NOMO-1 treated with dmso at 0.1 percent for 144 hours (cell line): Measurements from ENCODE around the gene HOXC9.

Experiments used
- DNase-seq: peaks from one replicate; lab custom pipeline; 2025; ENCODE audit not compliant: unreplicated experiment; lab: John Stamatoyannopoulos, UW

The HOXC9 gene

GRCh38 chr12:54012631-54013409 is 12.9 kb downstream of the HOXC9 start:
- no peak for DNase-seq

- DNase-seq = no peak
These were observed 14.5 kb downstream of the HOXC9 start for GRCh38 chr12:54014377-54015017.

DNA sequence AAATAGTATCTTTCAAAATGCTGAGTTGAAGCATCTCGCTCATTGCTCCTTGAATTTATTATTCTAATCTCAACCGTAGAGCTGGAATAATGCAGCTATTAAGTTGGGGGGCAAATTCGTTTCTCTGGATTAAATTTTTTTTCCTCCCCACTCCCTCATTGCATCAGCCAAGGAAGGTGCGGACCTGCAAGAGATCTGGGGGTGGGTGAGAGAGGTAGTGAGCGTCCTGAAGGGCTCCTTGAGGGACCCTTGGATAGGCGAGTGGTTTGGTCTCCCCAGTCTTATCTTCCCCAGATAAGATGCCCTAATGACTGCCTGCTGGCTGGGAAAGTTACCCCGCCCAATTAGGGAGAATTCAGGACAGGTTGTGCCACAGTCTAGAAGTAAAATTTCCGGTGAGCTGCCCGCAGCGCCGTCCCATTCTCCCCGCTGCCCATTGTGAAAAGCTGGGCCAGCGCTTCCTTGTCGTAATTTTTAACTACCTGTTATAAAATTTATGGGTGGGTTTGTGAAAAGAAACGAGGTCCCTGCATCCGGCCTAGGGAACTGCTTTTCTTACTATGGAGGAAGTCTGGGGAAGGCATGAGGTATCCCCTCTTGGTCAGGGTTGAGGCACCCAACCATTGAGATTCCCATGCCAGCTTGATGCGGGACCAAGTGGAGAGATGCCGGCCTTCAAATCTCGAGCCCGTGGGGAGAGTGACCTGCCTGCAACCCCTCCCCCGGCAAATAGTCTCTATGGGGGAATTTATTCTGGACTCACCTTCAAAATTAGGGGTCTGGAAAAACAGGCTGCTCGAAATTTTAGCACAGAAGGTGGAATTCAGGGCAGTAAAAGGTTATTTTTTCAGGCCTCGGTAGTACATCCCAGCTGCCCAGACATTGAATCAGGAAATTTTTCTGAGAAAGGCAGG is 15.3 kb downstream of the HOXC9 start:
- DNase-seq = no peak

- DNase-seq = no peak
These were observed 16.1 kb downstream of the HOXC9 start for GRCh38 chr12:54016051-54016450.

DNA sequence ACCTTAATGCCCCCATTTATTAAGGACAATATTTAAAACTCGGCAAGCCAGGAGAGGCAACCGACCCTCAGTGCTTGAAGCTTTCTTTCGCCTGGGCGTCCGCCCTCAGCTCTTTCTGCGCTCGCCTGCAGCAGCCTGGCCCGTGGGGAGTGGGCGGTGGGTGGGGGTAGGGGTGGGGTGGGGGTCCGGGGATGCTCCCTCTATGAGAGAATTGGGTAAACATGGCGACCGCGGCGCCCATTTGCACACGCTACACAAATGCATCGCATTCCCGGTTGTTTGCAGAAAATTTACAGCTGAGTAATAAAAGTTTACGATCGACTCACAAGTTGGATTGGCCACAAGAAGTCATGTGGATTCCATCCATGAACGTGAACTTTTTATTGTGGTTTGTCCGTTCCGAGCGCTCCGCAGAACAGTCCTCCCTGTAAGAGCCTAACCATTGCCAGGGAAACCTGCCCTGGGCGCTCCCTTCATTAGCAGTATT is 16.6 kb downstream of the HOXC9 start:
- DNase-seq = no peak

DNA sequence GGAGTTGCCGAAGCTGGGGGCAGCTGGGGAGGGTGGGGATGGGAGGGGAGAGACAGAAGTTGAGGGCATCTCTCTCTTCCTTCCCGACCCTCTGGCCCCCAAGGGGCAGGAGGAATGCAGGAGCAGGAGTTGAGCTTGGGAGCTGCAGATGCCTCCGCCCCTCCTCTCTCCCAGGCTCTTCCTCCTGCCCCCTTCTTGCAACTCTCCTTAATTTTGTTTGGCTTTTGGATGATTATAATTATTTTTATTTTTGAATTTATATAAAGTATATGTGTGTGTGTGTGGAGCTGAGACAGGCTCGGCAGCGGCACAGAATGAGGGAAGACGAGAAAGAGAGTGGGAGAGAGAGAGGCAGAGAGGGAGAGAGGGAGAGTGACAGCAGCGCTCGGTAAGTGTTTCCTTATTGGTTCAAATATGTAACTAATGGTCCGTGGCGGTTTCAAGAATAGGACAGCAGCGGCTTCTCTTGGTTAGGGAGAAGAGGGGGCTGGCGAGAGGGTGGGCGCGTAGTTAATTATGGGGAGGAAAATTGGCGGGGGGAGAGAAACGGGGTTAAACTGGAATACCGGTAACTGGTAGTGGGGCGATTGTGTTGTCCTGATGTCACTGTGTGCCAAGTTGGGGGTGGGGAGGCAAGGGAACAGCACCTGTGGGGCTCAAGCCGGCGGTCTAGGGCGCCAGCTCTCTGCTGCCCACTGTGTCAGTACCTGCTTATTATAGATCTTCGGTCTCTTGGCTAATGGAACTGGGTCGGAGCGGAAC is 17.2 kb downstream of the HOXC9 start:
- DNase-seq = no peak

DNA sequence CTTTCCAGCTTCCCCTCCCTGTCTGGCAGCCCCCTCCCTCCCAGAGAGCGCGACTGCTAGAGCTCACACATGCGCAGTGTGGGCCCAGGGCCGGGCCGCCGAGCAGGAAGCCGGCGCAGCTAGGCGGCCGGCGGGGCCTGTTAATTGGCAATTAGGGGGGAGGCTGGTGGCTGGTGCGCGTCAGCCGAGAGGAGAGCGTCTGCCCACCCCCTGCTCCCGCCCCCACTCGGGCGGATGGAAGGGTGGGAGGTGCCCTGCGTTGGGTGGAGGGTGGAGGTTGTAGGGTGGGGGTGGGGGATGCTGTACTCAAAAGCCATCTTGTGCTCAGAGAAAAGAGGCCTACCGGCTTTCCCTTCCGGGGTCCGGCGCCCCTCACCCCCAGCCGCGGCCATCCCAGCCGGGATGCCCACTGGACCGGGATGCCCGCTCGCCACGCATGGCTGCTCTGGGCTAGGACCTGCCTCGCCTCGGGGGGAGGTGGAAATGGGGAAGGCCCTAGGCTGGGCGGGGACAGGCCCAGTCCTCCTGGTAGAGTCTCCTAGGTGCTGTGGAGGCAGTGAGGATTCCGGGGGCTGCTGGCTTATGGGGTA is 18.0 kb downstream of the HOXC9 start:
- peak; percentile 76 for DNase-seq

GRCh38 chr12:54018468-54018984 is 18.6 kb downstream of the HOXC9 start:
- DNase-seq = no peak

DNA sequence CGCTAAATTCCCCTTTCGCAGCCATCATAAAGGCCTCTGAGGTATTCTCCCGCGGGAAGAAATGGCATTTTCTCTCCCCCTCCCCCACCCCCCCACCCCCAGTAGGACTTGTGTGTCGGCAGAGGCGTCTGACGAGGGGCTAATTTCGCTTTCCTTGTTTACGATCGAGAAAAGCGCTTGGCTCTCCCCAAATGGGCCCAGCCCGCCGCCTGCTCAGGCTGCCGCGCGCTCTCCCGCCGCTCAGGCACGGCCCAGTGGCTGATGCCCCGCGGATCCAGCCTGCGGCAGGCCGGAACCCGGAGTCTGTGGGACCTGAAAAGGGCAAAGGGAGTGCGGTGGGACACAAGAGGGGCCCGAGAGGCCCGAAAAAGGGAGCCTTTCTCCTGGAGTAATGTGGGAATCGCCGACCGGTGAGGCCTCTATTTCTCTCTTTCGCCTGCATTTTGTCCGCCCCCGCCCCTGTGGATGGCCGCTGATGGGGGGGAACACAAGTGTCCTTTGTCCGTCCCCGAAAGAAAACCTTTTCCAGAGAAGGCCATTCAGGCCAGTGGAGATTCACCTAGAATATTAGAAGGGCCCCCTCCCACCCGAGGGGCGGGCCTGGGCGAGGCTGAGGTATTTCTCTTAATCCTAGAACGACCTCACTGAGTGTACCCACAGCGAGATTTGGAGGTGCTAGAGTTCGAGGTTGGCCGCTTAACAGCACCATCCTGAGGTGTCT is 19.3 kb downstream of the HOXC9 start:
- DNase-seq = no peak

GRCh38 chr12:54019924-54020590 is 20.1 kb downstream of the HOXC9 start:
- DNase-seq = no peak

DNA sequence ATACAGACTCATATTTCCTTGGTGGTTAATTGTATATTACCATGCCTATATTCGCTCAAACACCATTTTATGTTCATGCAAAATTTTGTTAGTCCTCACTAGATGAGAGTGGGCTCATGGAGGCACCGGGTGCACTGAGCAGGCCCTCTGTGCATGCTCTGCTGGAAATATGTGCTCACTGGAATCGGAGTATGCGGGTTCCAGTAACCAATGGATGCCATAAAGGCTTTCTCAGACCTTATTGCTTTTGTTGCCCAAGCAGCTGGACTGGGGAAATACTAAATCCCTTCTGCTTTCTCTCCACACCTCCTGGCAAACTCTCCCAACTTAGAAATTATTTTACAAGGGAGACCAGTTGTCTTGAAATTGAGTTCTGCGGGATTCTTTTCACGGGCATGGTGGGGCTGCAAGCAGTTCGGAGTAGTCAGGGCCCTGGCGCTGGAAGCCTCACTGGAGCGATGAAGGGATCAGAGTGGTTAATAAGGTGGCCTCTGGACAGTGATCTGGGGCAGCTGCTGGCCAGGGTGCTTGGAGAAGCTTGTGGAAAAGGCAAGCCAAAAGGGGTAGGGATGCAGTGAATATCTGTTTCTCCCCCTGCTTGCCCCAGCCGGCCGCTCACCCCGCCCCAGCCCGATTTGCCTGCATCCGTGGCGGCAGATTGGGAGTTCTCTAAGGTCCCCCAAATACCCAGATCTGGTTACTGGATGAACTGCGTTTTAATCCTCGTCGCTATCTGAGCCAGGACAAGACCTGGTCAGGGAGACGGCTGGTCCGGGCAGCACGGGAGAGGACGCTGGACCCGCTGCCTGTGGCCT is 20.8 kb downstream of the HOXC9 start:
- DNase-seq = no peak

DNA sequence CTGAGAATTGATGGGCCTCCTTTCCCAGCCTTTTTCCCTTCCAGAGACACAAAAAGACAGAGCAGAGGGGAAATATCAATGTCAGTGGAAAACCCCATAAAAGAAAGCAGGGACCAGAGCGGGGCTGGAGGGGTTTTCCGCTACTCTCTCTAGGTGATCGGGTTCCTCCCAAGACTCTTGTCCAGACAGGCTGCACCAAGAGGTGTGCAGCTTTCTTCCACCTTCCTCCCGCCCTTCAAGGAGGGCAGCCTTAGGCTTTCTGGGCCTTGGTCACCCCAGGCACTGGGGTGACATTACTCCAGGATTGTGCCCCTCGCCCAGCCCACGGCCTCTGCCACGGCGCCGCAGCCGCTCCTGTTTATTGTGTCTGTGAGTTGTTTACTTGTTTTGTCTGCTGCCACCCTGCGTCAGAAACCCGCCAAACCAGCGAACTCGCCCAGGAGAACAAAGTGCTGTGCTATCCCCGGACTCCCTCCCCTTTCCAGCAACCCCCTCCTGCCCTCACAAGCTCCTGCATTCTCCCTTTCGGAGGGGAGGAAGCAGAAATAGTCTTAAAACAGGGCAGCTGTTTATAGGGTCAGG is 21.6 kb downstream of the HOXC9 start:
- DNase-seq = no peak

DNA sequence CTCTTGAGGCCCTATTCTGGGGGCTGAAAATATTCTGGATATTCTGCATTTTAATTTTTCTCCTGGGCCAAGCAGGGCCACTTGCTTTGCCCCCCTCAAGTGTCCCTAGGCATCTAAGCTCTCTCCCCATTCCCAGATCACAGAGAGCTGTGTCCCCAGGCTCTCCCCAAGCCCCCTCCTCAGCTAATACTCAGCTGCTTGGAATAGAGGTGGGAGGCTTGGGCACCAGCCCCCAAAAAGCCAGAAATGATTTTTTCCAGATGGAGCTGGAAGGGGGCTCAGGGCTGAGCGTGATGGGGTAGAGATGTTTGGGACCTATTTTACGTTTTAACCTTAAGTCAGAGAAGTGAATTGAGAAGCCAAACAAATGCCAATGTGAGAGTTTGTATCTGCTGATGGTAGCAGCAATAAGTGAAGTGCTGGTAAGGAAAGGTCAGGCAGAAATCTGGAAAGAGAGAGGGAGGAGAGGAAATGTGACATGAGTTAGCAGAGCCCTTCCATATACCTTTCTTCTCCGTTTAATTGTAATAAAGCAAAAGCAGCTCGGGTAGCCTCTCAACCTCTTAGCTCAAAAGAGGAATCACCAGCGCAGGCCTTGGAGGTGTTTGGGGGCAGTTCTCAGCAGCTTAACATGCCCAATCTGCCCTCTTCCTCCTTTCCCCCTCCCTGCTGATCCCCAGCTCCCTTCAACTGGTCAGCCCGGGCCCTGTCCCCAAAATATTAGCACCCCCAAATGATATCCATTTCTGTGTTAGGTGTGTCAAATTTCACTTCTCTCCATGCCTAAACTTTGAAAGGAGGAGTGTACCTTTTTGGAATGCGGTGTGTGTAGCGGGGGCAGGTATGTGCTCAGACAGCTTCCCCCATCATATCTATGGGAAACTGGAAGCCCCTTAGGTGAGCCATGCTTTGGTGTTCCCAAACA is 23.3 kb downstream of the HOXC9 start:
- no peak for DNase-seq

GRCh38 chr12:54024127-54024526 is 24.2 kb downstream of the HOXC9 start:
- no peak for DNase-seq

- DNase-seq = no peak
These were observed 24.8 kb downstream of the HOXC9 start for GRCh38 chr12:54024581-54025305.
